ENCODE results near the gene AOAH. TPM values are rescaled to one million over a fixed set of nuclear protein-coding genes. Genes with fewer than 3 reads are reported as not detected.

Gene AOAH
- total and polyA plus RNA-seq, 2 donors from 2014 or later, result 2.7 to 24.7 TPM

- DNase-seq, result no peak
- no peak for TF ChIP-seq CTCF (IDR thresholded peaks at IDR 0.05; ENCODE audit: borderline replicate concordance, extremely low read depth, insufficient read depth)
- Histone ChIP-seq H3K4me3 (ENCODE audit: low read length in 3 of 3) (no peak overlapping the region), H3K9ac (ENCODE audit: low read length in 3 of 3) (no peak overlapping the region), H3K27me3 (ENCODE audit: control insufficient read depth, insufficient read depth, low read length) (no peaks in the 10 kb centered on the region), H3K4me1 (ENCODE audit: control insufficient read depth in 2 of 3, insufficient read depth in 2 of 3, low read depth in 1 of 3, low read length in 3 of 3) (peaks cover 0 to 4% (median 2%) of the 10 kb centered on the region in 3 donors), H3K27ac (ENCODE audit: low read depth in 2 of 2, low read length in 2 of 2) (no peak overlapping the region), H3K9me3 (ENCODE audit: control insufficient read depth in 2 of 3, insufficient read depth in 1 of 3, low read length in 3 of 3) (no peaks in the 10 kb centered on the region), H3K36me3 (ENCODE audit: control insufficient read depth in 2 of 3, insufficient read depth in 3 of 3, low read length in 3 of 3) (no peaks in the 10 kb centered on the region)
- intact Hi-C loops (cut with DNase I), result no loop called here
- FAIRE-seq, result no peak
Observed at GRCh38 chr7:36630112-36630650, 94.1 kb downstream of the AOAH start.

- no peaks in the 10 kb centered on the region for H3K36me3 ChIP-seq (ENCODE audit: control insufficient read depth in 2 of 3, insufficient read depth in 3 of 3, low read length in 3 of 3)
- no peaks in the 10 kb centered on the region for H3K9me3 ChIP-seq (ENCODE audit: control insufficient read depth in 2 of 3, insufficient read depth in 1 of 3, low read length in 3 of 3)
- no peak overlapping the region for H3K9ac ChIP-seq (ENCODE audit: low read length in 3 of 3)
- no peak for TF ChIP-seq CTCF (IDR thresholded peaks at IDR 0.05; ENCODE audit: borderline replicate concordance, extremely low read depth, insufficient read depth)
- no peak overlapping the region for H3K27ac ChIP-seq (ENCODE audit: low read depth in 2 of 2, low read length in 2 of 2)
- no peak overlapping the region for H3K4me3 ChIP-seq (ENCODE audit: low read length in 3 of 3)
- DNase-seq, result no peak
- no peaks in the 10 kb centered on the region for H3K27me3 ChIP-seq (ENCODE audit: control insufficient read depth, insufficient read depth, low read length)
- intact Hi-C loops (cut with DNase I), result no loop called here
- H3K4me1 ChIP-seq (ENCODE audit: control insufficient read depth in 2 of 3, insufficient read depth in 2 of 3, low read depth in 1 of 3, low read length in 3 of 3), result peaks cover 0 to 4% (median 2%) of the 10 kb centered on the region in 3 donors
- no peak for FAIRE-seq
Observed at GRCh38 chr7:36629351-36629750, 94.9 kb downstream of the AOAH start.

- DNase-seq, result no peak
- intact Hi-C loops (cut with DNase I), result no loop called here
Observed at GRCh38 chr7:36627836-36628235, 96.5 kb downstream of the AOAH start.

More at GRCh38 chr7:36627836-36628235, 96.5 kb downstream of the AOAH start:
- no peak for TF ChIP-seq CTCF (IDR thresholded peaks at IDR 0.05; ENCODE audit: borderline replicate concordance, extremely low read depth, insufficient read depth)
- no peak overlapping the region for H3K4me3 ChIP-seq (ENCODE audit: low read length in 3 of 3)
- FAIRE-seq, result no peak
- H3K27ac ChIP-seq (ENCODE audit: low read depth in 2 of 2, low read length in 2 of 2), result no peak overlapping the region
- peaks cover 0 to 2% (median 0%) of the 10 kb centered on the region in 3 donors for H3K4me1 ChIP-seq (ENCODE audit: control insufficient read depth in 2 of 3, insufficient read depth in 2 of 3, low read depth in 1 of 3, low read length in 3 of 3)
- no peaks in the 10 kb centered on the region for H3K27me3 ChIP-seq (ENCODE audit: control insufficient read depth, insufficient read depth, low read length)
- no peaks in the 10 kb centered on the region for H3K9me3 ChIP-seq (ENCODE audit: control insufficient read depth in 2 of 3, insufficient read depth in 1 of 3, low read length in 3 of 3)
- no peaks in the 10 kb centered on the region for H3K36me3 ChIP-seq (ENCODE audit: control insufficient read depth in 2 of 3, insufficient read depth in 3 of 3, low read length in 3 of 3)
- no peak overlapping the region for H3K9ac ChIP-seq (ENCODE audit: low read length in 3 of 3)

Data from kidney (tissue), 14 donors.